Subcutaneous abdominal adipose tissue (tissue), 5 donors: ENCODE data around the gene NUBPL.
A peak's percentile ranks its signal among the peaks of the same experiment; 100 is the strongest.
"Not testable (repeated sequence)": the region's sequence is repeated elsewhere in the genome, so short reads cannot be mapped to it uniquely, and the experiment has no call there.

Experiments used
- H3K27ac ChIP-seq: one replicate; pipeline ENCODE4 v1.7.0; 2013; ENCODE audit warnings: low read depth, mild to moderate bottlenecking, inconsistent platforms, low read length, moderate library complexity
- H3K27me3 ChIP-seq, 5 donors: one replicate each; pipeline ENCODE4 v1.7.0; 2013; ENCODE audit warnings: low read length in 5 of 5, inconsistent platforms in 1 of 5; ENCODE audit not compliant: control insufficient read depth in 5 of 5, insufficient read depth in 4 of 5
- H3K36me3 ChIP-seq, 5 donors: one replicate each; pipeline ENCODE4 v1.7.0; 2013; ENCODE audit warnings: low read length in 5 of 5; ENCODE audit not compliant: control insufficient read depth in 5 of 5, insufficient read depth in 5 of 5
- H3K4me1 ChIP-seq, 5 donors: one replicate each; pipeline ENCODE4 v1.7.0; 2013; ENCODE audit warnings: low read length in 5 of 5, mild to moderate bottlenecking in 3 of 5, moderate library complexity in 1 of 5; ENCODE audit not compliant: control insufficient read depth in 5 of 5, insufficient read depth in 5 of 5
- H3K4me3 ChIP-seq, 5 donors: one replicate each; pipeline ENCODE4 v1.7.0; 2013; ENCODE audit warnings: low read length in 5 of 5, low read depth in 1 of 5
- H3K9ac ChIP-seq, 5 donors: one replicate each; pipeline ENCODE4 v1.7.0; 2013; ENCODE audit warnings: low read length in 5 of 5, mild to moderate bottlenecking in 4 of 5, moderate library complexity in 3 of 5
- H3K9me3 ChIP-seq, 5 donors: one replicate each; pipeline ENCODE4 v1.7.0; 2013; ENCODE audit warnings: low read length in 5 of 5; ENCODE audit not compliant: control insufficient read depth in 5 of 5
- donor health status: healthy.
- donor health status: healthy.
- donor health status: healthy.
- donor health status: healthy.
- donor health status: healthy.

NUBPL gene

DNA sequence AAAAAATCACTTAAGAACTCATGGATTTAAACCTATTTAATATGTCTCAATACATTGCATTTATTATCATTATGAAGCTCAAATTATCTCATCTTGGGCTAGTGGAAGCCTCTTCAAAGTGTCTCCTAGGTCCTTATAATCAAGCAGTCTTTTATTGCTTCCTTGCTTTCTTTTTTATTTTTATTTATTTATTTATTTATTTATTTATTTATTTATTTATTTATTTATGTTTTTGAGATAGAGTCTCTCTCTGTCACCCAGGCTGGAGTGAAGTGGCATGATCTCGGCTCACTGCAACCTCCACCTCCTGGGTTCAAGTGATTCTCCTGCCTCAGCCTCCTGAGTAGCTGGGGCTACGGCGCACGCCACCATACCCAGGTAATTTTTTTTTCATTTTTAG lies 329.0 kb downstream of the NUBPL start:
- not testable (repeated sequence) for H3K4me3 ChIP-seq, H3K27ac ChIP-seq, H3K27me3 ChIP-seq, H3K9ac ChIP-seq, H3K36me3 ChIP-seq, H3K9me3 ChIP-seq
- peaks cover 0 to 39% (median 6%) of the 10 kb centered on the region in 5 donors for H3K4me1 ChIP-seq

DNA sequence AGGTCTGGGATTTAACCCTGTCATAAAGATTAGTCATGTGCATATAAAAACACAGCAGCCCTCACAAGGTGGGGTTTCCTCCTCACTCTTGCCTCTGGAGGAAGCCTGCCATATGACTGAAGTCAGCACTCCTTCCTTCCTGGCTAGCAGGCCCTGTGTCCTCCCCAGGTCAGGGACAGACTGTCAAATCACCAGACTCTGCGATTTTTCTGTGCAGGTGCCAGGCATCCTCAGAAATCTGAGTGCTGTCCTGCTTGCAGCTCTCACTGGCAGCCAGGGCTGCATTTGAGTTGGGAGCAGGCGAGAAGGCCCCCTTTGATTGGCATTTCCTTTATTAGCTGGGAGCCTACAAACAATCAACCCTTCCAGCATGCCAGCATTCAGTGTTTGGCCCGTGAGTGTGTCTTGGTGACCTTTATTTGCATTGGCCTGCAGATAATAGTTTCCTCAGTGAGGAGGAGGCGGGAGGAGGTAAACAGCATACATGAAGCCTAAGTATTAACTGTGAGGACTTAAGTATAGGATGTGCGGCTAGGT lies 332.1 kb downstream of the NUBPL start:
- no peak overlapping the region for H3K9ac ChIP-seq
- H3K9me3 ChIP-seq, result no peaks in the 10 kb centered on the region
- no peaks in the 10 kb centered on the region for H3K36me3 ChIP-seq
- H3K27me3 ChIP-seq, result no peaks in the 10 kb centered on the region
- H3K4me1 ChIP-seq, result peaks cover 0 to 44% (median 6%) of the 10 kb centered on the region in 5 donors
- no peak overlapping the region for H3K4me3 ChIP-seq
- H3K27ac ChIP-seq, result peak overlapping the region; percentile 41

- Histone ChIP-seq H3K9me3 (no peaks in the 10 kb centered on the region), H3K27me3 (no peaks in the 10 kb centered on the region), H3K9ac (peak overlapping the region in 1 of 5 donors; percentile 6), H3K4me1 (peaks cover 0 to 38% (median under 1%) of the 10 kb centered on the region in 5 donors), H3K36me3 (no peaks in the 10 kb centered on the region), H3K27ac (no peak overlapping the region), H3K4me3 (no peak overlapping the region)
Measured at GRCh38 chr14:31894351-31894750, 333.1 kb downstream of the NUBPL start.

- no peak overlapping the region for H3K4me3 ChIP-seq
- H3K9ac ChIP-seq, result no peak overlapping the region
- peaks cover 0 to 35% (median 0%) of the 10 kb centered on the region in 5 donors for H3K4me1 ChIP-seq
- no peaks in the 10 kb centered on the region for H3K36me3 ChIP-seq
- no peaks in the 10 kb centered on the region for H3K9me3 ChIP-seq
- no peaks in the 10 kb centered on the region for H3K27me3 ChIP-seq
- H3K27ac ChIP-seq, result no peak overlapping the region
Measured at GRCh38 chr14:31895206-31895605, 334.0 kb downstream of the NUBPL start.

- H3K27ac ChIP-seq, result no peak overlapping the region
- H3K9me3 ChIP-seq, result no peaks in the 10 kb centered on the region
- H3K9ac ChIP-seq, result no peak overlapping the region
- H3K4me3 ChIP-seq, result no peak overlapping the region
- H3K27me3 ChIP-seq, result no peaks in the 10 kb centered on the region
- peaks cover 0 to 35% (median 0%) of the 10 kb centered on the region in 5 donors for H3K4me1 ChIP-seq
- no peaks in the 10 kb centered on the region for H3K36me3 ChIP-seq
Measured at GRCh38 chr14:31895646-31896045, 334.4 kb downstream of the NUBPL start.

GRCh38 chr14:31897581-31898186 lies 336.5 kb downstream of the NUBPL start:
- H3K9ac ChIP-seq, result no peak overlapping the region
- H3K4me1 ChIP-seq, result peaks cover 0 to 27% (median 0%) of the 10 kb centered on the region in 5 donors
- no peak overlapping the region for H3K27ac ChIP-seq
- no peaks in the 10 kb centered on the region for H3K9me3 ChIP-seq
- H3K27me3 ChIP-seq, result no peaks in the 10 kb centered on the region
- no peak overlapping the region for H3K4me3 ChIP-seq
- H3K36me3 ChIP-seq, result no peaks in the 10 kb centered on the region

DNA sequence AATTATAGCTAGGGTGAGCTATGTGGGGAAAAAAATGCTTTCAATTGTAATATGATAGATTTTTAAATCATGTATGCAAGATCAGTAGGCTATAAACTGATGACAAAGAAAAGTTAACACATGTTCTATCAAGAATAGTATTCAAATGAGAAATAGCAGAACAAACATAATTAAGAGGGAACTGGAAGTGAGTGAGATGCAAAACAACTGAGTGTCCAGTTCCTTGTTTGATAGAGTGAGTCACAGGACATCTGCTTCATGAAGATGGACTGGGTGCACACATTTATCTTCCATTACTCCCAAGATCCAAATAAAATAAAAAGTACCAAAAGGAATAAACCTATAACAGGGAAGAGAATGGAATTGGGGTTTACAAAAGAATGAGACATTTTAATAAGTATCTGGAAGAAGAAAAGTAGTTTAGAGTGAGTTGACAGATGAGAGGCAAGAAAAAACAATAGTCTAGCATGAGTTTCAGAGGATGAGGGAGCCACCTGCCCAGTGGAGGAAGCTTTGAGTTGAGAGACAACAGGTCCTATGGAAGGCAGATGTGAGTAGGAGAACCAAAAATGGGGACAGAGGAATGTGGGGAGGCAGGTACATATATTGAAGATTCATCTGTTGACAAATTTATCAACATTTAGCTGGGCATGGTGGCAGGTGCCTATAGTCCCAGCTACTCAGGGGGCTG lies 337.8 kb downstream of the NUBPL start:
- Histone ChIP-seq H3K9ac (no peak overlapping the region), H3K9me3 (no peaks in the 10 kb centered on the region), H3K4me1 (peaks cover 0 to 14% (median 0%) of the 10 kb centered on the region in 5 donors), H3K27me3 (no peaks in the 10 kb centered on the region), H3K36me3 (no peaks in the 10 kb centered on the region), H3K27ac (no peak overlapping the region), H3K4me3 (no peak overlapping the region)

- H3K27ac ChIP-seq, result no peak overlapping the region
- no peaks in the 10 kb centered on the region for H3K27me3 ChIP-seq
- no peak overlapping the region for H3K9ac ChIP-seq
- H3K4me3 ChIP-seq, result no peak overlapping the region
- H3K36me3 ChIP-seq, result no peaks in the 10 kb centered on the region
- peaks cover 0 to under 1% (median 0%) of the 10 kb centered on the region in 5 donors for H3K4me1 ChIP-seq
- H3K9me3 ChIP-seq, result no peaks in the 10 kb centered on the region
Measured at GRCh38 chr14:31902002-31902401, 340.8 kb downstream of the NUBPL start.

GRCh38 chr14:31902945-31903646 lies 341.9 kb downstream of the NUBPL start:
- Histone ChIP-seq H3K27me3 (no peaks in the 10 kb centered on the region), H3K4me1 (peaks cover 0 to 4% (median 0%) of the 10 kb centered on the region in 5 donors), H3K27ac (no peak overlapping the region), H3K9me3 (no peaks in the 10 kb centered on the region), H3K4me3 (no peak overlapping the region), H3K36me3 (no peaks in the 10 kb centered on the region), H3K9ac (no peak overlapping the region)

DNA sequence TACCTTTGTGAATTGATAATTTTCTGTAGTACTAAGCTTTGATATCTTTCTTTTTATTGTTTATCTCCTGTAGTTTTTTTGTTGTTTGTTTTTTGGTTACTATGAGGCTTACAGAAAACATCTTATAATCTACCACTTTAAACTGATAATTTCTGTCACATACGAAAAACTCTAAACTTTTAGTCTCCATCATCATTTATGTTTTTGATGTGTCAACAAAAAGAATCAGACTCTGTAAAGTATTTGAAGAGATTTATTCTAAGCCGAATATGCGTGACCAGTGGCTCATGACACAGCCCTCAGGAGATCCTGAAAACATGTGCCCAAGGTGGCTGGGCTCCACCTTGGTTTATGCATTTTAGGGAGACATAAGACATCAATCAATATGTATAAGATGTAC lies 348.8 kb downstream of the NUBPL start:
- Histone ChIP-seq H3K9me3 (peaks cover 0 to 11% (median 9%) of the 10 kb centered on the region in 5 donors), H3K36me3 (no peaks in the 10 kb centered on the region), H3K4me3 (no peak overlapping the region), H3K4me1 (peaks cover 0 to 4% (median 0%) of the 10 kb centered on the region in 5 donors), H3K27ac (no peak overlapping the region), H3K9ac (no peak overlapping the region), H3K27me3 (no peaks in the 10 kb centered on the region)
